Measurements from ENCODE around the gene C9orf50. TPM values are rescaled to one million over a fixed set of nuclear protein-coding genes. Genes with fewer than 3 reads are reported as not detected.

Gene C9orf50
- total and polyA plus RNA-seq, 2 donors (not counting 3 experiments of a cell fraction or from before 2014, with no cell fraction given), result not detected

- ChIA-PET POLR2A (interaction anchor here (1.4 kb wide), 1 partner anchor 406 kb away, joined by 3 read pairs; the partner anchor contains the start of gene IER5L), CTCF (interaction anchor here (1.1 to 1.5 kb wide), 3 partner anchors 9 to 40 kb away, joined by 3 read pairs; no protein-coding TSS in a partner anchor)
Measured at GRCh38 chr9:129584136-129584535, 36.8 kb downstream of the C9orf50 start.

More at GRCh38 chr9:129584136-129584535, 36.8 kb downstream of the C9orf50 start:
- no peak overlapping the region for H3K4me2 ChIP-seq (ENCODE audit: insufficient read depth, low read length)
- H3K27ac ChIP-seq (ENCODE audit: insufficient read depth, low read depth, low read length), result no peak overlapping the region
- no peak overlapping the region for H3K4me3 ChIP-seq (replicated peaks in 1 of 3; ENCODE audit: insufficient read depth in 1 of 3, low read depth in 1 of 3, low read length in 3 of 3)
- intact Hi-C loops (cut with micrococcal nuclease), result no loop called here
- H3K9me1 ChIP-seq (replicated peaks; ENCODE audit: control insufficient read depth, extremely low read depth, insufficient read depth, low read length), result no peaks in the 10 kb centered on the region
- DNase-seq (ENCODE audit: low read depth, low spot score) (peak; percentile 67), FAIRE-seq (peak; percentile 95)
- H2AFZ ChIP-seq (ENCODE audit: low read depth, low read length), result peak overlapping the region; percentile 23
- TF ChIP-seq POLR2AphosphoS5 (IDR thresholded peaks at IDR 0.05; ENCODE audit: insufficient read depth, low read depth, low read length), result no peak
- TF ChIP-seq CTCF (IDR thresholded peaks at IDR 0.05; ENCODE audit: extremely low read depth in 1 of 2, insufficient read depth in 1 of 2, low read depth in 1 of 2, low read length in 2 of 2), result no peak
- TF ChIP-seq MAX (IDR thresholded peaks at IDR 0.05; ENCODE audit: insufficient read depth, insufficient read length), result peak; percentile 63
- no peak for TF ChIP-seq FOS (IDR thresholded peaks at IDR 0.05; ENCODE audit: borderline replicate concordance, insufficient read depth, low read length)
- no peak for TF ChIP-seq EZH2 (IDR thresholded peaks at IDR 0.05; ENCODE audit: borderline replicate concordance, low read depth, low read length, severe bottlenecking)
- H4K20me1 ChIP-seq (replicated peaks; ENCODE audit: control insufficient read depth, extremely low read depth, insufficient read depth, low read length), result no peaks in the 10 kb centered on the region
- no peaks in the 10 kb centered on the region for H3K4me1 ChIP-seq (ENCODE audit: control insufficient read depth, extremely low read depth, insufficient read depth, low read length)
- no peaks in the 10 kb centered on the region for H3K36me3 ChIP-seq (ENCODE audit: control insufficient read depth in 2 of 2, extremely low read depth in 1 of 2, insufficient read depth in 2 of 2, low read length in 2 of 2)
- no peak overlapping the region for H3K9ac ChIP-seq (replicated peaks; ENCODE audit: extremely low read depth, insufficient read depth, low read length)
- no peaks in the 10 kb centered on the region for H3K79me2 ChIP-seq (ENCODE audit: control insufficient read depth, insufficient read depth, low read length)
- H3K9me3 ChIP-seq (replicated peaks; ENCODE audit: control insufficient read depth, insufficient read depth, low read length), result no peaks in the 10 kb centered on the region
- no TSS peak for BruUV-seq (replicated peaks)
- peaks cover 0 to 2% of the 10 kb centered on the region in 2 experiments for H3K27me3 ChIP-seq (ENCODE audit: control insufficient read depth in 2 of 2, insufficient read depth in 2 of 2, low read length in 2 of 2)
- dilution Hi-C loops (cut with MboI; ENCODE audit: extremely low pct_ligation_motif_present, low sequenced_read_pairs), result no loop called here
